Measurements from ENCODE around the gene ST6GALNAC1.

GRCh38 chr17:76617838-76618237 lies 25.7 kb downstream of the ST6GALNAC1 start:
- TF ChIP-seq POLR2A (IDR thresholded peaks at IDR 0.05; ENCODE audit: low read depth, low read length) (no peak), MYC (IDR thresholded peaks at IDR 0.05; ENCODE audit: low read depth, low read length) (no peak), CTCF (IDR thresholded peaks at IDR 0.05; ENCODE audit: extremely low read depth in 1 of 2, insufficient read depth in 1 of 2, low read depth in 1 of 2, low read length in 2 of 2) (no peak), MAX (IDR thresholded peaks at IDR 0.05; ENCODE audit: insufficient read depth, insufficient read length) (no peak), JUN (IDR thresholded peaks at IDR 0.05; ENCODE audit: borderline replicate concordance, insufficient read depth, insufficient read length, low read depth) (no peak), EZH2 (IDR thresholded peaks at IDR 0.05; ENCODE audit: borderline replicate concordance, low read depth, low read length, severe bottlenecking) (no peak)

All from endothelial cell of umbilical vein (primary cell).